Activated T-cell treated with anti-CD3 and anti-CD28 coated beads, Interleukin-2, amount 50 U/mL, for 72 hours (primary cell): ENCODE data around the gene TTC21A. TPM values are rescaled to one million over a fixed set of nuclear protein-coding genes. Genes with fewer than 3 reads are reported as not detected.
A peak's percentile ranks its signal among the peaks of the same experiment; 100 is the strongest.

ENCODE experiments used
- ATAC-seq, 2 donors: fragments of 150-1000 bp; cut with Tn5 transposase; replicated peaks in 1 of 2; 2 replicates each; pipeline ENCODE4 v1.10.0; 2021; ENCODE audit warnings: moderate library complexity in 2 of 2, mild to moderate bottlenecking in 1 of 2
- DNase-seq, 2 donors: peaks; one replicate each; pipeline ENCODE4 v3.0.0; 2021 to 2022; ENCODE audit warnings: mixed read lengths in 1 of 2
- H3K27ac Mint-ChIP-seq: one replicate; pipeline ENCODE4 v1.8.0; 2022; ENCODE audit warnings: mild to moderate bottlenecking, moderate library complexity, mixed read lengths
- H3K27me3 Mint-ChIP-seq: one replicate; pipeline ENCODE4 v1.8.0; 2022; ENCODE audit warnings: low read depth, mixed read lengths
- H3K36me3 Mint-ChIP-seq, 2 donors: one replicate each; pipeline ENCODE4 v1.8.0; 2022; ENCODE audit warnings: mixed read lengths in 2 of 2, mild to moderate bottlenecking in 1 of 2; ENCODE audit not compliant: insufficient read depth in 2 of 2
- H3K4me1 Mint-ChIP-seq: one replicate; pipeline ENCODE4 v1.8.0; 2022; ENCODE audit warnings: low read depth, mixed read lengths
- H3K4me3 Mint-ChIP-seq, 2 donors: one replicate each; pipeline ENCODE4 v1.8.0; 2022; ENCODE audit warnings: mild to moderate bottlenecking in 2 of 2, mixed read lengths in 2 of 2, moderate library complexity in 2 of 2
- H3K9me3 Mint-ChIP-seq, 2 donors: one replicate each; pipeline ENCODE4 v1.8.0; 2022; ENCODE audit warnings: mixed read lengths in 2 of 2
- total RNA-seq, 2 donors: library from RNA; stranded (reverse); gene quantifications; one replicate each; pipeline ENCODE4 v1.2.3, GENCODE V29; 2022

TTC21A gene
- total RNA-seq, 2 donors from 2014 or later, result 2.0 to 2.2 TPM

- ATAC-seq, result no peak
- Mint-ChIP-seq H3K36me3 (no peaks in the 10 kb centered on the region), H3K27ac (no peak overlapping the region), H3K9me3 (no peaks in the 10 kb centered on the region), H3K27me3 (no peaks in the 10 kb centered on the region), H3K4me1 (peaks cover 19% of the 10 kb centered on the region), H3K4me3 (no peak overlapping the region)
- no peak for DNase-seq
Observed at GRCh38 chr3:39128951-39129350, 21.5 kb downstream of the TTC21A start.

- DNase-seq, result no peak
- H3K36me3 Mint-ChIP-seq, result no peaks in the 10 kb centered on the region
- H3K4me3 Mint-ChIP-seq, result no peak overlapping the region
- no peaks in the 10 kb centered on the region for H3K27me3 Mint-ChIP-seq
- ATAC-seq, result no peak
- no peak overlapping the region for H3K27ac Mint-ChIP-seq
- no peaks in the 10 kb centered on the region for H3K9me3 Mint-ChIP-seq
- H3K4me1 Mint-ChIP-seq, result peaks cover 19% of the 10 kb centered on the region
Observed at GRCh38 chr3:39130026-39130425, 22.5 kb downstream of the TTC21A start.

GRCh38 chr3:39130693-39131265 lies 23.3 kb downstream of the TTC21A start:
- ATAC-seq, result no peak
- no peak for DNase-seq
- no peaks in the 10 kb centered on the region for H3K36me3 Mint-ChIP-seq
- H3K4me3 Mint-ChIP-seq, result no peak overlapping the region
- H3K9me3 Mint-ChIP-seq, result no peaks in the 10 kb centered on the region
- H3K4me1 Mint-ChIP-seq, result peaks cover 19% of the 10 kb centered on the region
- H3K27me3 Mint-ChIP-seq, result no peaks in the 10 kb centered on the region
- no peak overlapping the region for H3K27ac Mint-ChIP-seq

- H3K9me3 Mint-ChIP-seq, result no peaks in the 10 kb centered on the region
- H3K27ac Mint-ChIP-seq, result no peak overlapping the region
- DNase-seq (no peak), ATAC-seq (no peak)
- H3K27me3 Mint-ChIP-seq, result no peaks in the 10 kb centered on the region
- H3K36me3 Mint-ChIP-seq, result no peaks in the 10 kb centered on the region
- peaks cover 10% of the 10 kb centered on the region for H3K4me1 Mint-ChIP-seq
- H3K4me3 Mint-ChIP-seq, result no peak overlapping the region
Observed at GRCh38 chr3:39132096-39133092, 24.9 kb downstream of the TTC21A start.

GRCh38 chr3:39133093-39133490 lies 25.6 kb downstream of the TTC21A start:
- ATAC-seq, result no peak
- no peaks in the 10 kb centered on the region for H3K9me3 Mint-ChIP-seq
- H3K36me3 Mint-ChIP-seq, result no peaks in the 10 kb centered on the region
- peaks cover 9% of the 10 kb centered on the region for H3K4me1 Mint-ChIP-seq
- no peaks in the 10 kb centered on the region for H3K27me3 Mint-ChIP-seq
- H3K4me3 Mint-ChIP-seq, result no peak overlapping the region
- H3K27ac Mint-ChIP-seq, result no peak overlapping the region
- no peak for DNase-seq

- no peak for ATAC-seq
- Mint-ChIP-seq H3K9me3 (no peaks in the 10 kb centered on the region), H3K4me3 (no peak overlapping the region), H3K27ac (no peak overlapping the region), H3K36me3 (no peaks in the 10 kb centered on the region), H3K27me3 (no peaks in the 10 kb centered on the region), H3K4me1 (peaks cover 12% of the 10 kb centered on the region)
- DNase-seq, result no peak
Observed at GRCh38 chr3:39133822-39134221, 26.3 kb downstream of the TTC21A start.

GRCh38 chr3:39134305-39134704 lies 26.8 kb downstream of the TTC21A start:
- H3K36me3 Mint-ChIP-seq, result no peaks in the 10 kb centered on the region
- ATAC-seq, result peak in 1 of 2 donors; percentile 4
- H3K9me3 Mint-ChIP-seq, result no peaks in the 10 kb centered on the region
- H3K27ac Mint-ChIP-seq, result no peak overlapping the region
- no peak overlapping the region for H3K4me3 Mint-ChIP-seq
- H3K4me1 Mint-ChIP-seq, result peaks cover 17% of the 10 kb centered on the region
- no peak for DNase-seq
- no peaks in the 10 kb centered on the region for H3K27me3 Mint-ChIP-seq

GRCh38 chr3:39135170-39135805 lies 27.8 kb downstream of the TTC21A start:
- H3K27ac Mint-ChIP-seq, result no peak overlapping the region
- H3K4me1 Mint-ChIP-seq, result peaks cover 26% of the 10 kb centered on the region

GRCh38 chr3:39136533-39137434 lies 29.3 kb downstream of the TTC21A start:
- H3K4me1 Mint-ChIP-seq, result peaks cover 29% of the 10 kb centered on the region
- H3K9me3 Mint-ChIP-seq, result no peaks in the 10 kb centered on the region
- peaks cover 0 to 5% of the 10 kb centered on the region in 2 donors for H3K36me3 Mint-ChIP-seq
- no peaks in the 10 kb centered on the region for H3K27me3 Mint-ChIP-seq
- DNase-seq, result no peak
- no peak overlapping the region for H3K4me3 Mint-ChIP-seq
- ATAC-seq, result no peak
- H3K27ac Mint-ChIP-seq, result no peak overlapping the region

More at GRCh38 chr3:39135170-39135805, 27.8 kb downstream of the TTC21A start:
- H3K4me3 Mint-ChIP-seq, result no peak overlapping the region
- no peaks in the 10 kb centered on the region for H3K9me3 Mint-ChIP-seq
- no peak for DNase-seq
- no peak for ATAC-seq
- no peaks in the 10 kb centered on the region for H3K27me3 Mint-ChIP-seq
- no peaks in the 10 kb centered on the region for H3K36me3 Mint-ChIP-seq

- Mint-ChIP-seq H3K9me3 (no peaks in the 10 kb centered on the region), H3K27me3 (no peaks in the 10 kb centered on the region), H3K4me3 (no peak overlapping the region), H3K4me1 (peaks cover 34% of the 10 kb centered on the region), H3K27ac (no peak overlapping the region), H3K36me3 (peaks cover under 1 to 7% of the 10 kb centered on the region in 2 donors)
- ATAC-seq (no peak), DNase-seq (no peak)
Observed at GRCh38 chr3:39137435-39137936, 30.0 kb downstream of the TTC21A start.

- H3K27me3 Mint-ChIP-seq, result no peaks in the 10 kb centered on the region
- peaks cover 37% of the 10 kb centered on the region for H3K4me1 Mint-ChIP-seq
- DNase-seq (no peak), ATAC-seq (peak in 1 of 2 donors; percentile 2)
- peaks cover 2 to 10% of the 10 kb centered on the region in 2 donors for H3K36me3 Mint-ChIP-seq
- H3K4me3 Mint-ChIP-seq, result no peak overlapping the region
- no peaks in the 10 kb centered on the region for H3K9me3 Mint-ChIP-seq
- H3K27ac Mint-ChIP-seq, result no peak overlapping the region
Observed at GRCh38 chr3:39137991-39138803, 30.7 kb downstream of the TTC21A start.
